ENCODE measurements around the gene CALML5. TPM values are rescaled to one million over a fixed set of nuclear protein-coding genes. Genes with fewer than 3 reads are reported as not detected.

The CALML5 gene
- total RNA-seq, 1 donor = not detected

GRCh38 chr10:5490698-5491464 lies 8.5 kb downstream of the CALML5 start:
- DNase-seq (ENCODE audit: low read depth) = no peak
- no peak overlapping the region for H3K4me3 ChIP-seq (ENCODE audit: low read depth, low read length)
- TF ChIP-seq CTCF (IDR thresholded peaks at IDR 0.05; ENCODE audit: insufficient read depth, low read depth, low read length) = no peak

GRCh38 chr10:5490032-5490431 lies 9.3 kb downstream of the CALML5 start:
- no peak for DNase-seq (ENCODE audit: low read depth)
- no peak for TF ChIP-seq CTCF (IDR thresholded peaks at IDR 0.05; ENCODE audit: insufficient read depth, low read depth, low read length)
- no peak overlapping the region for H3K4me3 ChIP-seq (ENCODE audit: low read depth, low read length)

- H3K4me3 ChIP-seq (ENCODE audit: low read depth, low read length) = no peak overlapping the region
- no peak for TF ChIP-seq CTCF (IDR thresholded peaks at IDR 0.05; ENCODE audit: insufficient read depth, low read depth, low read length)
- DNase-seq (ENCODE audit: low read depth) = no peak
Observed at GRCh38 chr10:5488272-5489161, 10.9 kb downstream of the CALML5 start.

- no peak for TF ChIP-seq CTCF (IDR thresholded peaks at IDR 0.05; ENCODE audit: insufficient read depth, low read depth, low read length)
- no peak for DNase-seq (ENCODE audit: low read depth)
- H3K4me3 ChIP-seq (ENCODE audit: low read depth, low read length) = no peak overlapping the region
Observed at GRCh38 chr10:5486853-5487235, 12.5 kb downstream of the CALML5 start.

GRCh38 chr10:5485948-5486852 lies 13.2 kb downstream of the CALML5 start:
- no peak for DNase-seq (ENCODE audit: low read depth)
- TF ChIP-seq CTCF (IDR thresholded peaks at IDR 0.05; ENCODE audit: insufficient read depth, low read depth, low read length) = no peak

GRCh38 chr10:5485290-5485689 lies 14.1 kb downstream of the CALML5 start:
- no peak overlapping the region for H3K4me3 ChIP-seq (ENCODE audit: low read depth, low read length)
- TF ChIP-seq CTCF (IDR thresholded peaks at IDR 0.05; ENCODE audit: insufficient read depth, low read depth, low read length) = no peak
- DNase-seq (ENCODE audit: low read depth) = no peak

More at GRCh38 chr10:5485948-5486852, 13.2 kb downstream of the CALML5 start:
- no peak overlapping the region for H3K4me3 ChIP-seq (ENCODE audit: low read depth, low read length)
